Transverse colon (tissue), 3 donors: ENCODE results near the gene IFT80.

Source experiments
- EP300 ChIP-seq: sonication (generic); formaldehyde crosslinking; IDR thresholded peaks from one replicate; pipeline ENCODE4 v1.6.1; 2017; ENCODE audit warnings: antibody characterized with exemption, low read depth
- POLR2A ChIP-seq: fragments of 450-650 bp; IDR thresholded peaks from one replicate; pipeline ENCODE4 v1.6.1; 2016; ENCODE audit warnings: antibody characterized with exemption, mild to moderate bottlenecking, moderate library complexity
- TF ChIP-seq, protein P1 (sequence below), 5 experiments: fragments of 200-600 bp in 3 of 5; fragments of 450-650 bp in 2 of 5; sonication (generic) in 3 of 5; IDR thresholded peaks; 1 replicate in 2 of 5; 2 replicates in 3 of 5; pipeline ENCODE4 v1.5.1; 2016 to 2017; ENCODE audit warnings: antibody characterized with exemption in 5 of 5, inconsistent platforms in 3 of 5, mild to moderate bottlenecking in 2 of 5, moderate library complexity in 1 of 5

DNA sequence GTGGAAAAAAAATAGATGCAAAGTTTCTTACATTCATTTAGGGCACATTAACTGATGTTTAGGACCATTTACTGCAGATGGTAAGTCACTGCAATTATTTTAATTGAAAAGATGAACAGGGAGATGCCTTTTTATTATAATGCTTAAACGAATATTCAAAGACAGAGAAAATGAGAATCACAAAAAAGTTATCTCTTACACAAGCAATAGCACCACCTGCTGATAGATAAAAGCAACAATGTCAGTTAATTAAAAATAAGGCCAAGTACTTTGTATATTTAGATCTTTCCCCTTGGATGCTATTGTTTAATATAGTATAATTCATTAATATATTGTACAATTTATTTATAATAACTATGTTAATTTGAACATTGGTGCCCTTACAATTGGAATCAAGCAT is 55.9 kb downstream of the IFT80 start:
- TF ChIP-seq EP300 (no peak), POLR2A (no peak)
- TF ChIP-seq, protein P1, sequence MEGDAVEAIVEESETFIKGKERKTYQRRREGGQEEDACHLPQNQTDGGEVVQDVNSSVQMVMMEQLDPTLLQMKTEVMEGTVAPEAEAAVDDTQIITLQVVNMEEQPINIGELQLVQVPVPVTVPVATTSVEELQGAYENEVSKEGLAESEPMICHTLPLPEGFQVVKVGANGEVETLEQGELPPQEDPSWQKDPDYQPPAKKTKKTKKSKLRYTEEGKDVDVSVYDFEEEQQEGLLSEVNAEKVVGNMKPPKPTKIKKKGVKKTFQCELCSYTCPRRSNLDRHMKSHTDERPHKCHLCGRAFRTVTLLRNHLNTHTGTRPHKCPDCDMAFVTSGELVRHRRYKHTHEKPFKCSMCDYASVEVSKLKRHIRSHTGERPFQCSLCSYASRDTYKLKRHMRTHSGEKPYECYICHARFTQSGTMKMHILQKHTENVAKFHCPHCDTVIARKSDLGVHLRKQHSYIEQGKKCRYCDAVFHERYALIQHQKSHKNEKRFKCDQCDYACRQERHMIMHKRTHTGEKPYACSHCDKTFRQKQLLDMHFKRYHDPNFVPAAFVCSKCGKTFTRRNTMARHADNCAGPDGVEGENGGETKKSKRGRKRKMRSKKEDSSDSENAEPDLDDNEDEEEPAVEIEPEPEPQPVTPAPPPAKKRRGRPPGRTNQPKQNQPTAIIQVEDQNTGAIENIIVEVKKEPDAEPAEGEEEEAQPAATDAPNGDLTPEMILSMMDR (IDR thresholded peaks at IDR 0.05): peak; percentile 28 to 48 (median 41)
